Superior temporal gyrus (tissue), 1 donor: ENCODE data around the gene TFR2.

Experiments
- DNase-seq: peaks from one replicate; pipeline ENCODE4 v3.0.0-alpha.2; 2016; ENCODE audit errors: extremely low spot score

The TFR2 gene

DNA sequence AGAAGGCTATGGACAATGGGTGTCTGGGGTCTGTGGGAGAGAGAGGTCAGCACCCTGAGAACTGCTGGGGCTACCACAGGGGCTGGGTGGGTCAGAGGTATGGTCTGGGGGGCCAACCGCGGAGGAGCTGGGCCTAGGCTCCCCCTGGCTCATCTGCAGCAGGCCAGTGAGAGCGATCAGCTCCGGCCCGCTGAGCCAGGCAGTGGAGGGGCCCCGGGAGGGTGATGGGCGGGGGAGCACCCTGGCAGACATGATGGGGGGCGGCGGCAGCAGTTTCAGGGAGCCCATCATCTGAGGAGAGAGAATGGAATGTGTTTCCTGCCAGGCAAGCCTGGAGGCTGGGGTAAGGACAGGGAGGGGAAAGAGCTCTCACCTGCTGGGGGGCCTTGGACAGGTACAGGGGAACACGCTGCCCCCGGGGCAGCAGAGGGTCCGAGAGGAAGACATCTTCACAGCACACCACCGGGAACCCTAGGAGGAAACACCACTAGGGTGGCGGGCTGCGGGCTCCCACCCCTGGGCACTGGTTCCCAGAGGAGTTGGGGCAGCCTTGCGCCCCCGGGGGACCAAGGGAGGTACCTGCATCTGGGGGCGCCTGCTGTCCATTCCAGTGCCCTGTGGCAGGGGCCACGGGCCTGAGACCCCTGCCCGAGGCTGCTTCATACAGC lies 68.9 kb downstream of the TFR2 start:
- DNase-seq = no peak

DNA sequence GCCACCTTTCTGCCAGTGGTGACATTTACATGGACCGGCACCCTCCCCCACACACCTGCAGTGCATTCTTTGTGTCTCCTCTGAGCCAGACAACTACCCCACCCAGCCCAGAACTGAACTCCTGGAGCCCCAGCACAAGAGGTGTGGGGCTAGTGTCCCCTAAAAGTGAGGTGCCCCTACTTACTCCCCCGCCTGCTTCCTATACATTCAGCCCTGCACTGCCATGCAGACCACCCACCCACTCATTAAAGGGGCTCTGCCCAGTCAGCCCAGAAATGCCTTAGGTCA lies 69.6 kb downstream of the TFR2 start:
- DNase-seq = no peak

DNA sequence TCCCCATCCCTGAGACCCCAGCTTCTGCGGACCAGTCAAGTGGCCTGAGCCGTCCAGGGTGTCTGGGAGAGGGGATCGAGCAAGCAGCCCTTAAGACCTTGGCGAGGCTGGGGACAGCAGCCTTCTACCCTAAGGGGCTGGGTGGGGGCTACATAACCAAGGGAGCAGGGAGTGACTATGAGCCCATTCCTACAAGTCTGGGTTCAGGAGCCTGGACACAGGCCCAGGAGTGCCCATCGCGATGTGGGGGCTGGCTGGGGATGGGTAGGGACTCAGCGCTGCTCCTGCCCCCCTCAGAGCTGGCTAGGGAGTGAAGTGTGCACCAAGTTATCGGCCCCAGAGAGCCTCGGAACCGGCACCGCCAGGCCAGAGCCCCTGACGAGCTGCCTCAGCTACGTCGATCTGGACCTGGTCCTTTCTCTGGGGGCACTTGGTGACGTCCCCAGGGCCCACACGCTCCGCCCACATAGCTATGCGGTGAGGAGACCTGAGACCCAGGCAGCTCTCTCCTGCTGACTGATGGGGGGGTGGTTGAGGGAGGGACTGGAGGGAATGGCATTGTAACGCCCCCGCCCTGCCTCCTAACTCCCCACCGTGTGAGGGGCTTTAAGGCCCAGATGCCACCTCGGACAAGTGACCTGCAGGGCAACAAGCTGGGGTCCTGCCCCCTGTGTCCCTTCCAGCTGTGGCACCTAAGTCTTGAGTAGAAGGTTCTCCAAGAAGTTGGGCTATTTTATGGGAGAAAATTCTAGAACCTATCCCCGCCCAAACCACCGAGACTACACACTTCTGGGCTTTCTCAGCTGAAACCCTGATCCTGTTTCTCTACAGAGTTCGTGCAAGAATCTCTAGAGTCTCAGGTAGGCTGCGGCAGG lies 70.2 kb downstream of the TFR2 start:
- no peak for DNase-seq
